Stomach (tissue), 4 donors: ENCODE results near the gene ADGRD2.

Experiments
- CTCF ChIP-seq, 7 experiments: fragments of 450-650 bp in 4 of 7; fragments of 200-600 bp in 3 of 7; sonication (generic) in 3 of 7; IDR thresholded peaks; one replicate each; pipeline ENCODE4 v1.5.1; 2016 to 2019; ENCODE audit warnings: antibody characterized with exemption in 7 of 7, control low read depth in 2 of 7, mild to moderate bottlenecking in 1 of 7
- POLR2A ChIP-seq, 4 donors: fragments of 450-650 bp; IDR thresholded peaks; one replicate each; pipeline ENCODE4 v1.6.1; 2016; ENCODE audit warnings: antibody characterized with exemption in 4 of 4, control low read depth in 2 of 4, mild to moderate bottlenecking in 1 of 4, moderate library complexity in 1 of 4
- POLR2AphosphoS5 ChIP-seq, 3 donors: sonication (generic); formaldehyde crosslinking; IDR thresholded peaks; one replicate each; pipeline ENCODE4 v1.6.1; 2016; ENCODE audit warnings: antibody characterized with exemption in 3 of 3

GRCh38 chr9:124496463-124496862, 46.2 kb downstream of the ADGRD2 start:
- TF ChIP-seq POLR2A (IDR thresholded peaks at IDR 0.05) (no peak), CTCF (IDR thresholded peaks at IDR 0.05) (no peak), POLR2AphosphoS5 (IDR thresholded peaks at IDR 0.05) (no peak)
